Stimulated activated CD4-positive, alpha-beta T cell treated with anti-CD3 and anti-CD28 coated beads, TNF-alpha, amount 100 ng/mL, for 4 hours (primary cell): ENCODE results near the gene DAAM1.

ENCODE experiments used
- DNase-seq, 3 experiments: peaks; one replicate each; pipeline ENCODE4 v3.0.0-alpha.2; 2020; ENCODE audit warnings: low read depth in 3 of 3

Gene DAAM1

DNA sequence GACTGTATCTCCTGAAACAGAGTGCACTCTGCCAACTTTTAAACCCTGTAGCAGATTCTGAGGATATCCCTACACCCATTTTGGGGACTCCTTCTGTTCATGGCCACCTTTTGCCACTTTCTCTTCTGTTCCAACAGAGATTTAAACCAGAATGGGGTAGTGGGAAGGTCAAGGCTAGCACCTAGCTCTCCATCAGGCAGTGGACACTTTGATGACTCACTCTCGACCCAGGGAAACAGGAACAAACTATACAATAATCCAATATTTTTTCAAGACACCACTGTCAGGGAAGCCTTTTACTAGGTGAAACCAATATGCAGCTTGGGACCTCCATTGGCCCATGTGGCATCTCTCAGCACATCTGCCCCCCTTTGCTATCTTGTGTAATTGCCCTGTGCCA is 103.6 kb downstream of the DAAM1 start:
- DNase-seq: no peak

DNA sequence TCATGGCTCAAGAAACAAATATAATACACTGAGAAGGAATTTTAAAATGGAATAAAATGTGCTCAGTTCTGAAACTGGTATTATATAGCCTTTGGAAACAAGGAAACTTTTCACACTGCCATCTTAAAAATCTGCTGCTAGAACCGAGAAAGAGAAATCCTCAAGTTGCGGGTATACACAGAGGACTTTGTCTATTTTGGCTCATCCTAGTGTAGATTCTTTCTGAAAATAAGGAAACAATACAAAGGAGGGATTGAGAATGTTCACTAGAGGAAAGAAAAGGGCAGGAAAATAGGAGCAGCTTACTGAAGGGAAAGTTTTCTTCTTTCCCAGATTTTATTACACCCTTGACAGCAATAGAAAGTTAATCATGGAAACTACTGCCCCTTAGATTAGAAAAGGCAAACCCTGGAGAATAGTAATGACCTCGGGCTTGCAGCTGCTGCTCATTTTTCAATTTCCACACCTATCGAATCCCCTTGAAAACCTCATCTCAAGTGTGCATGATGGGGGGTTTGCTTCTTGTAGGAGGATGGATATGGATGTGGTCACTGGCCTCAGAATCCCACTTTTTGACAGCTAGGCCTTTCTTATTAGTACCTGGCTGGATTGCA is 104.6 kb downstream of the DAAM1 start:
- no peak for DNase-seq

DNA sequence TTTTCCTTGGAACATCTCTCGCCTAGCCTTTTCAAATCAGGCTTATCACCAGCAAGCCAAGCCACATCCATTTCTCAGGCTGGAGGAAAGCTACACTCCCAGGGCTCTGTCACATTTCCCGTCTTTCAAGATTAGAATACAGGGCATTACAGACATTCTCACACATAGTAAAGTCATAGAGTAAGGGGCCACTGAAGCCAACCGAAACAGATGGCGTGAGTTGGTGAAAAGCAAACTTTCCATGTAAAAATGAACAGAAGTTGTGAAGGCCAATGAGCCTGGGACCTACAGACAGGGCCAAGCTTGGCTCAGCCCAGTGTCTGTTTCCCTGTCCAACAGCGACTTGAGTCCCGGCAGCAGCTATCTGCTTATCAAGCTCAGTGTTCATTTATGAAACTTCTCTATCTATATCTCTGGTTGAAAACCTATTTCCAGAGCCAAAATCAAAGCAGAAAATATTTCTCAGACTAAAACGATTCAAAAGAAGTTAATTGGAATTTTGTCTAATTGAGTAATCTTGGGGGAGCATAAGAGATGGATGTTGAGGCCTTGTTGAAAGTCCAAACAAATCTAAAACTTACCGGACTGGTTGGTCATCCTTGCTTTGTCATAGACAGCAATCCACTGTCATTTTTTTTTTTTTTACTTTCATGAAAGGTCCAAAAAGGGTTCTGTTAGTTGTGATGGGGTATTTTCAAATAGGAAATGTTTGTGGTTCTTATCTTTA is 105.6 kb downstream of the DAAM1 start:
- DNase-seq: no peak

DNA sequence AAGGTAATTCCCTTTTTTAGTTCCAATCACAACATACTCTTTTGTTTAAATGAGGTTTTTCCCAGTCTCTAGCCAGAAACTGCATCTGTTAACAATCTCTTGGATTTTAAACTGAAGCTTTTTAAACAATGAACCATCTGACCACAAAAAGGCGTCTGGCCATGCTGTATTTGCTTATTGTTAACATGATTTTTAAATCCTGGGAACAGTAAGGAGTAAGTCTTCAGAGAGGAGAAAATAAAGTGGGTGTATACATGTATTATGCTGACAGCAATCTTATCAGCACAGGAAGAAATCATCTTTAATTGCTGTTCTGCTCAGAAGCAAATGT is 106.2 kb downstream of the DAAM1 start:
- no peak for DNase-seq

DNA sequence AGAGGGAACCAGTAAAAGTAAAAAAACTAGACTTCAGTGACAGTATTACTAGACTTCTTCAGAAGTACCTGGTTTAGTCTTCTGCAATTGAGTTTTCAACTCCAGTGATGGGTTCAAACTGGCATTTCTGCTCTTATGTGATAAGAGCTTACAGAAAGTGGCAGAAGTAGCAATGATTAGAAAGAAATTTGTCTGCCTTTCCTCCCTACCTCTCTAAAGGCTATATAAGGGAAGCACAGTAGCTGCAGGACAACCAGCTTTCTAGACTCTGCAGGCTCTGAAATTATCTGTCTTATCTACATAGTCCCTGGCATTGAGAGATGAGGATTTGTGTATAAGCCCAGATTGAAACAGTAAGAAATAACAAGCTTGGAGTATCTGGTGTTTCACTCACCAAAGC is 107.5 kb downstream of the DAAM1 start:
- DNase-seq: no peak

DNA sequence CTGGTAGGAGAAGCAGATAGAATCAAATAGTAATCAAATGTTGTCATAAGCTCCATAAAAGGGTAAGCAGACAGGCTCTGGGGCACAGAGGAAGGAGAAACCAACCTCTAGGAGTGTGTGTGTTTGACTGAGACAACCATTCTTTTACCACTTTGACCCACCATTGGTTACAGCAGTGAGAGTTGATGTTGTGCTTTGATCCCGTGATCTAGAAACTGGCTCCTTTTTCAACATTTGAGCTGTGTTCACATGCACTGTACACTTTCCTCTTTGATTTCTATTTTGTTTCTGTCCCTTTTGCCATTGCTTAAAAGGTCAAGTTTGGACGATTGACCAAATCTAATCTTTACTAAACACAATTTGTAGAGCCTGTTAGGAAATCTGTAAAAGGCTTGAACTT is 108.0 kb downstream of the DAAM1 start:
- no peak for DNase-seq

DNA sequence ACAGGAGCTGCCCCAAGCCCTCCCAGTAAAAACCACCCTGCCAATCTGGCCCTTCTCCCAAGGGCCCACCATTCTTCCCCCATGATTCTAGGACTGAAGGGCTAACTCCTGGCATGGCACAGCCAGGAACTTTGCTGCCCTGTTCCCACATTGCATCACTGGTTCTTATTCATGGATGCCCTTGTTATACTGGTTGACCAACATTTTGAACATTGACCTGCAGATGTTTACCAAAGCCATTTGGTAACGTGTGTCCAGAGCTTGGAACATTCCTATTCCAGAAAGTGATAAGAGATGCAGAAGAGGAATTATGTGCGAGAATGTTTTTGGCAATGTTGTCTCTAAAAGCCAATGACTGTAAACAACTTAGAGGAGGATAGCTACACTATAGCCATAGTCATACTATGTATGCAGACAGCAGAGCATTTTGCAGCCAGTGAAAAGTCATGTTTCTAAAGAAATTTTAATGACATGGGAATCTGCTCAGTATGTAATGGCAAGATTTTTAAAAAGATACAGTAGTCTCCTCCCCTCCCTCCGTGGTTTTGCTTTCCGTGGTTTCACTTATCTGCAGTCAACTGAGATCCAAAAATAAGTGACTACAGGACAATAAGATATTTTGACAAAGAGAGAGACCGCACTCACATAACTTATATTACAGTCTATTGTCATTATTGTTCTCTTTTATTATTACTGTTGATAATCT is 108.8 kb downstream of the DAAM1 start:
- no peak for DNase-seq

DNA sequence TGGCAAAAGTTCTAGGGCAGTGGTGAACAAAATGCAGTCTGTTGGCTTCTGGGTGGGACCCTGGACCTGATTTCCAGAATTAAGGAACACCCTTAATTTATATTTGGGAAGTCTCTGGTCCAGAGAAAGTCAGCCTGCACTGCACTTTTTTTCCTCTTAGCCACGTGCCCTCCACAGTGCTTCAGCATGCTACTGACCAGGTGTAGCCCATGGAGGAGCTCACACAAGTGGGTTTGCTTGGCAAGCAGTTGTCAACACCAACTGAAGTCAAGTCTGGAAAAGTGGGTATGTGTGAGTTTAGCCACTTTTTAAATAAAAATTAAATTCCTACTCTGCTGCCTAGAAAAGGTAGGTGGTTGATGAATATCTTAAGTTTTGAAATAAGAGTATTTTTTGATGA is 111.3 kb downstream of the DAAM1 start:
- DNase-seq: no peak

DNA sequence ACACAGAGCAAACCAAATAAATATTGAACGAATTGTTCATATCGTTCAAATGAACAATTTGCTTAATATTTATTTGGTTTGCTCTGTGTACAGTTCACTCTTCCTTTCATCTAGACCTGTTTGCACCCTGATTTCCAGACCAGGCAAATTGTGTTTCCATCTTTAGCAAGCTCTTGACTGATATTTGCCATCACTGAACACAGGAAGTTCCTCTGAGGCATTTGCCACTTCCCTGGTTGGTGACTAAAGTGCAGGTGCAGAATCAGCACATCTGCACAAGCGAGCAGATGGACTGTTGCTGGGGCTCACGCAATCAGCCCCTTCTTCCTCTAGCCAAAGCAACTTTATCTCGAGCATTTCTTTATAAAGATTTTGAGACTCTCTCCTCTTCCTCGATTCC is 112.9 kb downstream of the DAAM1 start:
- no peak for DNase-seq

DNA sequence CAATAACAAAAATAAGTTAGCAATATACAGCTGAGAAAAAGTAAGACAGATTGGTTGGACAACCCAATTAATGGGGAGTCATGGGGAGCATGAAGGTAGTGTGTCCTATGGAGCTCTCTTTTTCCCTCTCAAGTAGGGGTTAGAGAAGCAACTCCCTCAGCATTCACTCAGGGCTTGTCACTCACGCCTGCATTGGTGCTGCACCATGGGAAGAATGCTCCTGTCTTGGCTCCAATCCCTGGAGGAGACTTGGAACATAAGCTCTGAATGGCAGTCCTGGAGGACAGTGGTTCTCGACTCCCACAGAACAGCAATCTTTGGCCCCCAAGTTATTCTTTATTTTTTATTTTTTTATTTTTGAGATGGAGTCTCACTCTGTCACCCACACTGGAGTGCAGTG is 113.8 kb downstream of the DAAM1 start:
- DNase-seq: no peak

DNA sequence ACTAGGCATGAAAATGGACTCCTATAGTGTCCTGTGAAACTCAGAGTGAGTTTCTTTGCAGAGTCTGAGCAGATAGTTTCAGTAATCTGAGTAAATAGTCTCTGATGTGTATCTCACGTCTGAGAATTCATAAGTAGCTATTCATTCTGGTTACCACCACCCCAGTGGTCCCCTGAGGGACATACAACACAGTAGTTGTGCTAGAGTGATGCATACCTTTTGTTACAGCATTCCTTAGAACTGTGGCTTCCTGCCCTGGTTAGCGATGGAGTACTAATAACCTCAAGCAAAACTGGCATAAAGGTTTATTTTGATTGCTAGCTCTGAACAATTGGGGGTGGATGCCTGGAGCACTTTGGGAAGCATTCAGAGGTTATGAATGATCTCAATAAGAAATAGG is 114.7 kb downstream of the DAAM1 start:
- no peak for DNase-seq

DNA sequence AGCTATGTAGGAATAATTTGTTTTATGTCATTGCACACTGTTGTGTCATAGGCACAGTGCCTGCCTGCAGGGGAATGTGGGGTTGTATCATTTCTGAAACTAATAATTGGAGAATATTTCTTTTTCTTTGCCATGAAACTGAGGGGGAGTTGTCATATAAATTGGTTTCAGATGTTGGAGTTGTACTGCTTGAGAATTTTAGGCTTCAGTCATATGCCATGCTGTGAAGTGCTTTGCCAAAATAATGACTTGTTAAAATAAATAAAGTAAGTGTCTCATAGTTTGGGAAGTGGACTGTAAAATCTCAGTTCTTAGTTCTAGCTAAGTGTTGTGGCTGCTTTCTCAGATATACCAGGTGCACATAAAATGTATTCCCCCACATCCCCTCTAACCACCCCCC is 116.8 kb downstream of the DAAM1 start:
- DNase-seq: no peak

DNA sequence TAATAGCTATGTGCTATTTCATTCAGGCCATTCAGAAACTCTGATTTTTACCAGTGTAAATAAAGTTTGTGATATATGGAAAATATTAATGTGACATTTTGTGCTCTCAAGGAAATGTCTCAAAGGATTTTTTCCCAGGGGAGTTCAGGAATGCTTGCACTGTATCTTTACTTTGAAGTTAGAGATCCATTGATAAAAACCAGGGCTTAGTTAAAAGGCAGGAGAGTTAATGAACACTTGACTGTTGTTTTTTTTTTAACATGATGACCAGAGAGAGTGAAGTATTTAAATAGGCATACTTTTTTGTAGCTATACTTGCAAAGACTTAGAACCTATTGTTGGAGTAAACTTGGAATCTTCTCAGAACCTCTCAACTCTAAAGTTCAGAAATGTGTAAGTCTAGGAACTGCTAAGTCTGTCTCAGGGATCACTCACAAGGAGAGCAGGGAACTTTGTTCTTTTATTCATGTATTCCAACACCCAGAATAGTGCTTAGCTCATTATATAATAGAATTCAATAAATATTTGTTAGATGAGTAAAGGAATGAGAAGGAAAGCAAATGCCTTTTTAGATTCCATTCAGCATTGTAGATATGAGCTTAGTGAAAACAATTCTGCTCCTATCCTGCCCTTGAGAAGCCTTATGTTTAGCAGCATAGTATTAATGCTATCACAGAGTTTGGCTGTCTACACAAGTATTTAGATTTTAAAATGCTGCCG is 117.5 kb downstream of the DAAM1 start:
- DNase-seq: no peak

DNA sequence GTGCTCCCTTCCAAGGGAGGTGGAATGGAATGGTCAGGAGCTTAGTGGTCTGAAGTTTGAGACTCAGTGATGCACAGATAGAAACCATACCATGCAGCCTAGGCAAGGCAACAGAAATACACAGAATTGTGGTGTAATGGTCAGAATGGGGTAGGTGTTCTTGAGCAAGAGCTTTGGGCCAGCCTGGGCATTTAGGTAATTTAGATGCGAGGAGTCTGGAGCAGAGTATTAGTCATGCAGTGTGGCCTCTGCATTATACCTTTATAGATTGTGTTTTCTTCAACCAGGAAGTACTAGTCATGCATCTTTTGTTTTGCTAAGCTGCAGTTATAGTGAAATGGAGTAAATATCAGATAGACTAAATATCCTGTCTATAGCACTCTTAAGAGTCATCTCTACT is 118.3 kb downstream of the DAAM1 start:
- DNase-seq: no peak

DNA sequence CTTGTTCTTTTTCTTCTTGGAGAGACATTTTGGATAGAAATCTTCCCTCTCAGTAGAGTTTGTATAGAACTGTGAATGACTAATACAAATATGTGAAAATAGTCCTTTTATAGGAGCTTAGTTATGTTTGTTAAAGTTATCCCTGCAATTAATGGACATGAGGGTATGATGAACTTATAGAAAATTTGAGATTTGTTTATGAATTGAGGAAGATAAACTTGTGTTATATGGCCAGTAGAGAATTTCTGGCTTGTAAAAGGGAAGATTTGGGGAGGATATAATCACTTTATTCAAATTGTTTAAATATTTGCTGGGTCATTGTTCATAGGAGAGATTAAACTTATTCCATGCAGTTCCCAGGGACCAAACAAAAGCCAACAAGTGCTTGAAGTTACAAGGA is 119.6 kb downstream of the DAAM1 start:
- DNase-seq: no peak

DNA sequence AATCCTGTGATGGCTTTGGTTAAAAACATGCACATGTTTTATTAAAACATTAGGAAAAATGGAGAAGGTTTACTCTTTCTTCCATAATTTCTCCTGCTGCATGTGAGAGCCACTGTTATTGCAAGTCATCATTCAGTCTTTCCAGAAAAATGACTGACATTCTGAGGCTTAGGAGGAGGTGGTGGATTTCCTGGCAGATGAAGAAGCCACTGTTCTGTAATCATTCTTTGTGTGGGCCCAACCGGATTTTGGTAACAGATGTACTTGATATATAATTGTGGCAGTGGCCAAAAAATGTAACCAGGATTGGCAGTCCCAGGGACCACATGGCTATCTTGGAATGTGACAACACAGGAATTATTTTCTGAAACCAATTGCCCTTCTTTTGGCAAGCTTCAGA is 120.2 kb downstream of the DAAM1 start:
- DNase-seq: no peak

DNA sequence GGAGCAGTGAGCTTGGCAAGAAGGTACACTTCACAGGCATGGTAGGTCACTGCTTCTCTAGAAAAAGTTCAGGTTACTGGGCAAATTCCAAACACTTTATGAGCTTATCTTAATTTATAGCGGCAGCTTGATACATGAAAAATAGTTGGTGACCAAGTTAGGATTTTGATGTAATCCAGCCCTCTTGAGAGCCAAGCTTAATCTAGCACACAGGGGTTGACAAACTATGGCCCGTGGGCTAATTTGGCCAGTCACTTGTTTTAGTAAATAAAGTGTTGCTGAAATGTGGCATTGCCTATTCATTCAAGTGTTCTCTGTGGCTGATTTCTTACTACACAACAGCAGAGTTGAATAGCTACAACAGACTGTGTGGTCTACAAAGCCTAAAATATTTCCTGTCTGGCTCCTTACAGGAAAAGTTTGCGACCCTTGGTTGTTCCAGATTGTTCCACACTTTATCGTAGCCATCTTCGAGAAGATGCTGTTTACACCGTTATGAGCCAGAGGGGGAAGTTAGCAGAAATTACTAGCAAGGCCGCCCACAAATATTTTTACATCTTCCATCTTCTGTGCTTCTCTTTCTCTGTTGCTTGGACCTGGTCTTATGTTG is 120.9 kb downstream of the DAAM1 start:
- DNase-seq: no peak

DNA sequence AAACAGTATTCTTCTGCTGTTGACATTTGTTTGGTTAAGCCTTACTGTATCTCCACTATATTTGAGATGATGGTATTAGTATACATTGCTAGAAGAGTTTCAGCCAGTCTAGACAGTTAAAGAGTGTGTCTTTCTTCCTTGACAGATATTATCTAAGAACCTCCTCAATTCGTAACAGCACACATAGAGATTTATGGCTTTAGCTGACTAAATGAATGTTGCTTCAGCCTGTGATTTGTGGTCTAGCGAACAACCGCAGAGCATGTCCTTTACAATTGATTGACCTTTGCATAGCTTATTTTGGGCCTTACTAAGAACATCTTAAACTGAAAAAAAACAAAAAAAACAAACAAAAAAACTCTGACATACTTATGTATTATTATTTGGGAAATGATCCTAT is 122.2 kb downstream of the DAAM1 start:
- DNase-seq: no peak

DNA sequence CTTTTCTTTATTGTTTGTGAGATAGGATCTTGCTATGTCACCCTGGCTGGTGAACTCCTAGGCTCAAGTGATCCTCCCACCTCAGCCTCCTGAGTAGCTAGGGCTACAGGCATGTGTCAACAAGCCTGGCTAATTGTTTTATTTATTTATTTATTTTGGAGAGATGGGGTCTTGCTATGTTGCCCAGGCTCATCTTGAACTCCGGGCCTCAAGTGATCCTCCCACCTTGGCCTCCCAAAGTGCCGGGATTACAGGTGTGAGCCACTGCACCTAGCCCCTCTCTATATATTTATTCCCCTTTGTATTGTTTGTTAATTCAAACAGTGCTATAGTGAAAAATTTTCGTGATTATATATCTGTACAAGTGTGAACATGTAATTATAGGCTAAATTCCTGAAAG is 123.3 kb downstream of the DAAM1 start:
- DNase-seq: no peak

DNA sequence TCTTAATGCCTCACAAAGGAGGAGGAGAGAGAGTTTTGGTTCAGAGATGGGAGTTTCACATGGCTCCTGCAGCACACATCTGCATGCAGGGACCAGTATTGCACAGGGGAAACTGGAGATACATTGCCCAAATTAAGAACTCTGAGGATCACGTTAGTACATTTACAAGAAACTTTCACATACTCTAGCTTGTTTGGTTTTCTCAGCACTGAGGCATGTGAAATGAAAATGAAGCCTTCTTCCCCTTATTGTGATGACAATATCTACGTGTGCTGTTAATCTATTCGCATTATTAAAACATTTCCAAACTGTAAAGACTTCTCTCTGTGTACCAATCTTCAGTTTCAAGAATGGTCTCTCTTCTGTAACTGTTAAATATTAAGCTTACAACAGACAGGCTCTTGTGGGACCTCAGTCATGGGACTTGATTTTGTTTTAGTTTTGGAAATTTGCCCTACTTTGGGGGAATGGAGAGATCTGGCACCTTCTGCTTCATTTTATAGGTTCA is 124.7 kb downstream of the DAAM1 start:
- no peak for DNase-seq

DNA sequence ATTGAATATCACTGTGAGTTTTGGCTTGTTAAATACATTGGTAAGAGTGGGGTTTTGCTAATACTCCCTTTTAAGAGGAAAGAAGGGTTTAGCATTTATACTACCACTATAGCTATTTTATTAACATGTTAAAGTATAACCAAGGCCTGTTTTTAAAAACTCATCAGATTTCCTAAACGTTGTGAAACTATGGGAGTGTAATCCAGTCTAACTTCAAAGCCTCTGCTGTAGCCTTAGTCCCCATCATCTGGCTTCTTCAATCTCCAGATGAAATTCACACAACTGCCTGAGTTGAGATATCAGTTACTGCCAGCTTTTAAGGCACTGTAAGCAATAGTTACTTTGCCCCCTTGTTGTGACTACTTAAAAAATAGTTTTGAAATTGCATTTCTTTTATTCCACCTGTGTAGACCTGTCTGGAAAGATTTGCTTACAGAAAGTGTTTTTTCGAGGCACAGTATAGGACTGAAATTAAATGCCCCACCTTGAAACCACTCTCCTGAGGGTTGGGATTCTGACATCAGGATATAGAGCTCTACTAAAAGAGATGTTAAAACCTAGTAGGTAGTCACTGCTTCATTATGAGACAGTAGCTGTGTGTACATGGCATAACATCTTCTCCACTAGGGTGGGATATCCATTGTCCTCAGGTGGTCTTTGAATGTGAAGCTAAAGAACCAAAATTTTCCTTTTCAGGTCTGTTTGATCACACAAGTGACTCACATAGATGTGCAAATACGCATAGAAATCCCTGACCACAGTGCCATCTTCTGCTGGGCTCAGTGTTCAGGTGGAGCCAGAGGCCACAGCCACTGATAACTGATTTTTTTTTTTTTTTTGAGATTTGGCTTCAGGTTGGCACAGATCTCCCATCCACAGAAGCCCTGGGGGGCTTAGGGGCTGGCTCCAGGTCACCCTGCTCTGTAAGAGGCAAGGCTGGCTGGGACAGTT is 125.5 kb downstream of the DAAM1 start:
- DNase-seq: no peak
